NCI-H526 (cell line): ENCODE measurements around the gene HOXB5.

ENCODE experiments used
- DNase-seq, 2 experiments: peaks; one replicate each; lab custom pipeline; 2025; lab: John Stamatoyannopoulos, UW

The HOXB5 gene

DNA sequence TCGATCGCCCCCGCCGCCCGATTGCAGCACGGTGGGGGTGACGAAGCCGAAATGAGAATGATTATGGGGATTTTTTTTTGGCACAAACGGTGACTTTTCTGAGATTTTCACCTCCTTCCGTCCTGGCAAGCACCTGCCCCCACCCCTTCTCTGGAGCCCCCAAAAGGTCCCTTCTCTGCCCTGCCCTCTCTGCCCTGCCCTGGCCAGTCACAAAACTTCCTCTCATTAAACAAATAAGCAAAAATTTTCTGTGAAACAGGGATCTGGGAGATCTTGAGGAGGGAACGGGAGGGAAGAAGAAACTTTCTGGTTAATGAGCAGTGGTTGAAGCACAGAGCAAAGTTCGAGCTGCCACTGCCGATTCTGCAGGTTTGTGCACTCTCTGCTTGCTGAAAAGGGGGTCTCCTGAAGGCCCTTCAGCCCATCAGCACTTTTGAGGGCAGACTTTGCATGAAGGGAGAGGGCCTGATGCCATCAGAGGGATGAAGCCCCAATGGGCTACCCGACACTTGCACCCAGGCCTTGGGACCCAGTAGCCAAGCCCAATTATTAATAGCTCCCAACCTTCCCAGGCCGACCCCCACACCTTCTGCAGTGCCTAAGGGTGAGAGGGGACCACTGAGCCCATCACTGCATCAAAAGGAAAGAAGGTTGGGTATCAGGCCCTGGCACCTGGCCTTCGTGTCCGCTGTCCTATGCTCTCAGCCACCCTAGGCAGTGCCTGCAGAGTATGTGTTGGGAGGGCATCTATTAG lies 22.6 kb upstream of the HOXB5 start:
- DNase-seq, result no peak

DNA sequence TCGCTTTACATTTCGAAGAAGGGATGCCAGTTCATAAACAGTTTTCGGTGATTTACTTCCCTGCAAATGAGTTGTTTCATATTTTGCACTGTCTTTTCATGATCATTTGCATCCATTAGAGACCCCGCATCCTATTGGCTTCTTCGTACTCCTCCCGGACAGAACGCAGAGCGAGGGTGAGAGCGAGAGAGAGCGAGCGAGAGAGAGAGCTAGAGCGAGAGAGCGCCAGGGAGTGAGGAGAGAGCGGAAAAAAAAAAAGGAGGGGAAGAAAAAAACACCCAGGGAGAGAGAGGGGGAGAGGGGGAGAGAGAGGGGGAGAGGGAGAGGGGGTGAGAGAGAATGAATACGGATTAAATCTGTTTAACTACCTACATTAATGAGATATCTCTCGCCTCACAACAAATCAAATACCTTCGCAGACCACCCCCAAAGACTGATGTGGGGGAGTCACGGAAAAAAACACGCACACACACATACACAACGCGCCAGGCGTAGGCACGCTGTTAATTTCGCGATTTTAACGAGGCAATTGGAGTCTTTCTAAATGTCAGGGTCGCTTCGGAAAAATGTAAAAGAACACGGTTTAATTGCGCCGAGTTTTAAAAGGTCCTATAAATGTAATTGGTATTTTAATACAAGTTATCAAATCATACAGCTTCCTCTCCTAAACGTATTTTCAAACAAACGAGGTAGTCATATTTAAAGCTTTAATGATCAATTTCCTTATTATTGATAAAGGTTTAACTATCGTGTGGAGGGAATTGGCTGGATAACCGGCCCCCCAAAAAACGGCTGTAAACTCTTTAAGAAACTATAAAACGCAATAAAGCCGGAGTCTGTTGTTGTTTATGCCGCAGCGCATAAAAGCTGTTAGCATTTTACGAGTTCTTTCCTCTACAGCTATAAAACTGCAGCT lies 21.7 kb upstream of the HOXB5 start, which contains the start of gene HOXB8:
Gene HOXB8 (minus strand): TSS at position 246 of the 916 bp plus-strand sequence. CDS start 588 bp downstream, outside the sequence.
- no peak for DNase-seq

DNA sequence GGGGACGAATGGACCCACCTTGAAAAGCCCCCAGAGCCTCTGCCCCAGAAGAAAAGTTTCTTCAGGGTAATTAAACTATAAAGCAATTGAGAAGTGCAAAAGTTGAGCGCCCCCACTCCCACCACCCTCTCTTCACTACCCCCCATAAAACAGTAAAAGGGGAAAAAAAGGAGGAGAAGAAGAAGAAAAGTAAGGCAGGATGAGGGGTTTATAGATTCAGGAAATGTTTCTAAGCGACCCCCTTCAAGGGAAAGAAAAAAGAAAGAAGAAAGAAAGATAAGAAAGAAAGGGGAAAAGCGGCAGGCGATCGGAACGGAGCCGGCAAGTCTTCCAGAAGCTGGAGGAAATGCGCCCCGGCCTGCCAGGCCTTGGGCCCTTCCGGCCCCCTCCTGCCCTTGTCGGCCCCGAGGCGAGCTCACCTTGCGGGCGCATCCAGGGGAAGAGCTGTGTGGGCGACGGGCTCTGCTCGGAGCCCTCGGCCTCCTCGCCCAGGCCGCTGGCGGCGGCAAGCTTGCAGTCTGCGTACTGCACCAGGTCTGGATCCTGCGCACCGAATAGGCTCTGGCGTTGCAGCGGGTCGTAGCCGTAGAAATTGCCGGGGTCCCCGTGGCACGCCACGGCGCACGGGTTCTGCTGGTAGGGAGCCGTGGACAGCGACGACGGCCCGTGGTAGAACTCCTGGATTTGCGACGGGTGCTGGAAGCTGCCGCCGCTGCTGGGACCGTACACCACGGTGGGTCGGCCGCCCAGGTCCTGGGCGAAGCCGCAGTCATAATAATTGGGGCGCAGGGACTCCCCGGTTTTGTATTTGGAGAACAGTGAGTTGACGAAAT lies 20.5 kb upstream of the HOXB5 start:
- DNase-seq, result peak in 1 of 2 experiments; percentile 79

DNA sequence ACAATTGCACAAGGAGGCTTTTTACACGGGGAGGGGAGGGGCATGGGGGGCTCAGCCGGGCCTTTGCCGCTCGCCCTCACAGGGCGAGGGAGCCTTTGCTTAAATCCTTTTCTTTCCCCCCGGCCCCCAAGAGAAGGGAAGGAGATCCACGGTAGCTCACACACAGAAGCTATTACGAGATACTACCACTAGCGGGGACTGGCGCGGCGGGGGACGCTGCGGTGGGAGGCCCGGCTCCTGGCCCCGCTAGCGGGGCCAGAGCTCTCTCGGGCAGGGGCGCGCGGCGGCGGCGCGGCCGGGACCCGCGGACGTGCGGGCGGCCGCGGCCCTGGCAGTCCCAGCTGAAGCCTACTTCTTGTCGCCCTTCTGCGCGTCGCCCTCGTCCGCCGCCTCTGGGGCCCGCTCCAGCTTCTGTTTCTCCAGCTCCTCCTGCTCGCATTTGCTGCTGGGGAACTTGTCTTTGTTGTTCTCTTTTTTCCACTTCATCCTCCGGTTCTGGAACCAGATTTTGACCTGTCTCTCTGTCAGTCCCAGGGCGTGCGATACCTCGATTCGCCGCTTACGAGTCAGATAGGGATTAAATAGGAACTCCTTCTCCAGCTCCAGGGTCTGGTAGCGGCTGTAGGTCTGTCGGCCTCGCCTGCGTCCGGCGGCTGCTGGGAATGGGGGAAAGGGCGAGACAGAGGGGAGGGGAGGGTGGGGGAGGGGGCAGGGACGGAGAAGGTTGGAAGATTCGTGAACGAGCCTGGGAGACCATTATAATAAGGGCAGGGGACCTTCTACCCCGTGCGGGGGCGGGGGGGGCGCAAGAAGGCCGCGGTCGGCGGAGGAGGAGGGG lies 19.5 kb upstream of the HOXB5 start:
- DNase-seq, result peak in 1 of 2 experiments; percentile 74

DNA sequence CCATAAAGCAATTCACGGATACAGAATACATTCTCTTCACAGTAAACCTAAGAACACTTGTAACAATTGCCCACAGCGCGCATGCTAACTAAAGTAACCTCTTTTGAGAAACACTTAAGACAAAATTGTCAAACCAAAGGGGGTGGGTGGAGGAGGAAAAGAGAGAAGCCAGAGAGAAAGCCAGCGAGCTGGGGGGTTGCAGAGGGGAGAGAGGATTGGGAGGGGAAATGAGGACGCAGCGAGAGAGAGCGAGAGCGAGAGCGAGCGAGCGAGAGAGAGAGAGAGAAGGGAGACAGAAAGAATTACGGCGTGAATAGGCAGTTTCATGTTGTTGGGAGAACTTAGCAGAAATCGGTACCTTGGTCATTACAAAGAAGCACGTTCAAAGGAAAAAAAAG lies 18.9 kb upstream of the HOXB5 start:
- DNase-seq, result peak in 1 of 2 experiments; percentile 49

DNA sequence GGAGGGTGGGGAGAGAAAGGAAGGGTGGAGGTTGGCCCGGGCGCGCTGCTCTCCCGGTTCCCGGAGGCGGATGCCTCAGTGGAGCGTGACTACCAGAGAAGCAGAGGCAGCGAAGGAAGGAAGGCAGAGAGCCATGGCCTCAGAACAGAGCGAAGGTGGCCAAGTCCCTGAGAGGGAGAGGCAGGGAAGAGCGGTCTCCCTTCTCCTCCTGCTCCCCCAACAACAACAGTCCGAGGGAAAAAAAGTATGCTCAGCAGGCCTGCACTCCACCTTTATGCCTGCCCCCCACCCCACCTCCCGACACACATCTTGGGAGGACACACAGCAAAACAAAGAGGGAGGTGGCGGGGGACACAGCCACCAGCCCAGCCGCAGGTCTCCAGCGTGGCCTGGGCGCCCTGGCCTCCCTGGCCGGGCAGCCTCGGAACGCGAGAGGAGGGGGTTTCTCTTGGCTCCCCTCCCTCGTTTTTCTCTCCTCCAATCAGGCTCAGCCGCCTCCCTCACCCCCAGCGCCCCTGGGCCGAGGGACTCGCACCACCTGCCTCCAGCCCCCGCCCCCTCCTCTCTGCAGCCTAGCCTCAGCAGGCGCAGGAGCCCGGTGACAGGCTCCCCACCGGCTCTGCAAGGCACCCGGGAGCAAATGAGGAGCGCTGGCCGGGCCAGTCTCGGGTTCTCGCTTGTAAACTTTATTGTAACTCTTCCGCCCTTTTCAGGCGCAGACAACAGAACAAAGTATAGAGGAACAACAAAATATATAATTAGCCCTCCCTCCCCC lies 18.3 kb upstream of the HOXB5 start:
- peak in 1 of 2 experiments; percentile 48 for DNase-seq

DNA sequence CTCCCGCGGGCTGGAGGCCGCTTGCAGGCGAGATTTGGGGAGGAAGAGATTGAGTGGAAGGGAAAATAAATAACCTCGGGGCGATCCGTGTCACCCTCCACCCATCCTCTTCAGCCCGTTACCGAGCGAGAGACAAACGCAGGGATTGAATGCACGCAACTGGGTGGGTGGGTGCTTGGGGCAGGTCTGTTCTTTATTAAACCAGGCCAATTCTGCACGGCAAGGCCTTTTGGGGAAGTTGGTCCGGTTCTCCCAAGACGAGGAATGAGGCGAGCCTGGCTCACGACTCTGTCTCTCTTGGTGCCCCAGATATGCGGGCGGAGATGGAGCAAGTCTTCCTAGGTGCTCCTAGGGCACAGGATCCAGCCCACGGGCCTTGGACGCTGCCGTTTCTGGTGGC lies 17.6 kb upstream of the HOXB5 start:
- DNase-seq, result peak in 1 of 2 experiments; percentile 41

DNA sequence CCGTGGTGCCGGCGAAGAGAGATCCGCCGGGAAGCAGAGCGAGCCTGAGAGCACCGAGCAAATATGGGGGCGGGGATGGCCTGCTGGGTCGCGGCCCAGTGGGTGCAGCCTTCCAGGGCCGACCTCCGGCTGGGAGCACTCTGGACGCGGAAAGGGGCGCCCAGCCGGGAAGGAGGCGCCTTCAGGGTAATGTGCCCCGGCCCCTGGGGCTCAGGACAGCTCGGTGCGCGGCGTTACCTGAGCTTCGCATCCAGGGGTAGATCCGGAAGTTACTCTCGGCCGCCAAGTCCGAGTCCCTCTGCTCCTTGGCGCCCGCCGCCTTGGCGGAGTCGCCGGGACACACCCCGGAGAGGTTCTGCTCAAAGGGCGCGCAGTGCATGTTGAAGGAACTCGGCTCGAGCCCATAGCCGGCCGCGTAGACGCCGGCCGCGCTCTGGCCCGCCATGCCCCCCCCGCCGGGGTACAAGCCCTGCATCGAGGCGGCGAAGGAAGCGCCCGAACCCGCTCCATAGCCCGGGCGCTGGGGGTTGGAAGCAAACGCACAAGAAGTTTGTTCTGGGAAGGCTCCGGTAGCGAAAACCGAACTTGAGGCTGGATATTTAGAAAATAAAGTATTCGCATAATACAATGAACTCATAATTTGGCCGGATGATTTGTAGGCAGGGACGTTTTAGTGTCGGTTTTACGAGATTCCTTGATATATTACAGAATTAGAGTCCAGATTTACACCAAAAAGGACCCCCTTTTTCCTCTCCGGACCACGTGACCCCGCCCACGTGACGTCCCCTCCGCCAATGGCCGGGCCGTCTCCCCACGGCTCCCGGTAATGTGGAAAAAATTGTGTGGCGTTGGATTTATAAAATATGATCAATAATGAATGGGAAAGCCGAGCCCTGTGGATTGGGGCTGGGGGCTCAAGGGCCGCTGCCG lies 17.0 kb upstream of the HOXB5 start, which contains the start of gene HOXB7:
Gene HOXB7 (minus strand): TSS at position 736 of the 930 bp plus-strand sequence. CDS start 99 bp downstream, at position 637.
- DNase-seq, result peak in 1 of 2 experiments; percentile 69

DNA sequence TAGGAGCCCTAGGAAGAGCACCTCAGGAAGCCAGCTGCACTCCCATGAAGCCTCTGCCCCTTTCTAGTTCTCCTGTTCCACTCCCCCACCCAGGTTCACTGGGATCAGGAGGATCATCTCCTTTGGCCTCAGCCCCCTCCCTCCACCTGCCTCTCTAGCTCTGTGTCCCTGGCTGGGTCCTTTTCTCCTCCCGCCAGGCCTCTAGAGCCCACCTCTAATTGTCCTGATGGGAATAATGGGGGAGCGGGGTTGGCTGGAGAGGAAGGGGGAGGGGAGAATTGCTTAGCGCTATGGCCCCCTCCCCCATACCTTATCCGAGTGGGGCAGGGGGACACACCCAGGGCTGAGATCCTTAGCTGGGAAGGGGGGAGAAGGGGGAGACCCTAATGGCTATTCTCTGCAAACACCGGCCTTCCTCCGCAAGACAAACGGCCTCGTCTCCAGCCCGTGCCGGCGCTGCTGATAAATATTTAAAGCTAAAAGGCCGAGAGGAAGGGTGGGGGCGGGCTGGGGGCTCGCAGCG lies 16.2 kb upstream of the HOXB5 start:
- no peak for DNase-seq

DNA sequence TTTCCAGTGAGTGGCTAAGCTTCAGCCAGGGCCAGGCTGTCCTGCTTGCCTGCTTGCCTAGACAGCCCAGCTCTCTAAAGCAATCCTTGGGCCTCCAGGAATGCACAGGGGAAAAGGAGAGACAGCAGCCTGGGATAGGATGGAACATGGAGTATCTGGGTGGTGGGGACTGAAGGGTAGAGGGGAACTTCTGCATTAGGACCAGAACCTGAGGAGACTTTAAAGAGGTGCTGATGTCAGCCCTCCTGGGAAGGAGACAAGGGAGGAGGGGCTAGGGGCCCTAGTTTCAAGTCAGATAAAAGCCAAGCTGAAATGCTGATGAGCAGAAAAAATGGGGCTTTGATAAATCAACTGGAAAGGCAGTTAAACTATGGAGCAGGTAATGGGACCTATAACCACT lies 15.5 kb upstream of the HOXB5 start:
- DNase-seq, result peak in 1 of 2 experiments; percentile 21

DNA sequence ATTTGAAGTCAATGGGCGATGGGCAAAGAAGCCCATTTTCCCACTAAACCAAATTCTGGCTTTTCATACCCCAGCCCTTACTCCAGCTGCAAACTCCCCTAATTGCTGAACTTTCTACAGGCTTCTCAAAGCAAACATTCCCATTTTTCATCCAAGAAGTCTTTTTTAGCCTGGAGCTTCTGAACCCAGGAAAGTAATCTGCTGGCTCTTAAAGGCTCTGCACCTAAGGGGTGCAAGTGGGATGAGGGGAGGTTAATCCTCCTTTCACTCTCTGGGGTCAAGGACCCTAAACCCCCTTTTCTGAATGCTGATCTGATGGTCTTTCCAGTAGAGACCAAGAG lies 14.9 kb upstream of the HOXB5 start:
- DNase-seq, result no peak

DNA sequence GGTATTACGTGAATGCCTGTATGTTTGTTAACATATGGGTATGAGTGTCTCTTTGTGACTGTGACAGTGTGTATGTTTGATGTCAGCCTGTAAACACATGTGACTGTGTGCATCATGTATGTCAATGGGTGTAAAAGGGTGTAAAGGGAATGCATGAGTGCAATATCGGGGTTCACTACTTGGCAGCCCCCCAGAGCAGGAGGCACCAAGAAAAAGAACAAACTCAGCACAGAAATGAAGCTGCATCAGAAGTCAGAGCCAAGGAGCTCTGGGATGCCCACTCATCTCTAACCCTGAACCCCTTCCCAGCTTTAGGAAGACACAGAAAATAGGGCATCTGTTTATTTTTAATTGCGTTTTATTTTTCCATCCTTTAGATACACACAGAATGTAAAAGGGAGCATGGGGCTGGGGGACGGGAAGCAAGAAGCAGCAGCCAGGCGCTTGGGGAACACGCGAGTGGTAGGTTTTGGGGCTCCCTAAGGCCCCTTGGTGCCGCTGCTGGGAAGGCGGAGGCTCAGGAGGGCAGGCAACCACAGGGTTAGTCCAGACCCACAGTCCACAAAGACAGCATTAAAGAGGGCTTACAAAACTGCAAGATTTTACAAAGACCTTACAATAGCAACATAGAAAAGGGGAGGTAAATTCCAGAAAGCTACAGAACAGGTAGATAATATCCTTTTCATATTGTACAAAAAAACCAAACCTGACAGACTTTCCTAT lies 13.5 kb upstream of the HOXB5 start:
- no peak for DNase-seq

DNA sequence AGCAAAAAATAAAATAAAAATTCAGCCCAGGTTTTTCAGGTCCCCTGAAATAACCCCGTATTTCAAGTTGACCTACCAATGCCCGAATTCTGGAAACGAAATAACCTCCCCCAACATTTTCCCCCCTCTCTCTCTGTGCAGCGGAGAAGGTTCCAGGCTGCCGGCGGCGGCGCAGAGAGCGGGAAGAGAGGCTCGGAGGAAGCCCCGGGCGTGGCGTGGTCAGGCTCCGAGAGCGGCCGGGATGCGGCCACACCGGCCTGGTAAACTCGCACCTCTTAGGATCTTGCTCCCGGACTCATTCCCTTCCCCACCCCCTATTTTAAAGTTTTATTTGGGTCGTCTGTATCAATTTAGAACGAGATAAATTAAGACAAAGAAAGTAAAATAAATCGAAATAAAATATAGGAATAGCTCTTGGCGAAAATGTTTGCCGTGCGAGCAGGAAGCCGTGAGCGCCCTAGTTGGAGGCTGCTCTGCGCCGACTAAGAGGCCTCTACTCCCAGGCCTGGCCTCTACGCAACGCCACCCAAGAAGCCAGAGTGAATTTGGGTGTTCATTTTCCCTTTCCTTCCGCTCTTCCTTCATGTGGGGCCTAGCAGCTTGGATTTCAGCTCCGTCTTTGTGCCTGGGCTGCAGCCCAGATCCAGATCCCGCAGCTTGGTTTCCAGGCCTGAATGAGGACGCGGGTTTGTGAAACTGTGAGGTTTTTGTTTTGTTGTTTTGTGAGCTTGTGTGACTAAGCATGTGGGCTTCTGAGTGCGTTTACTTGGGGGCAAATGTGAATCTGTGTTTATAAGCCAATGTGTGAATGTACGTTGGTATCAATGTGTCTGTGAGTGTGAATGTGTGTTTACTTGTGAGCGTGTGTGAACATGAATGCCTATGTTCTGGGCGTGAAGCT lies 12.7 kb upstream of the HOXB5 start:
- DNase-seq, result no peak

DNA sequence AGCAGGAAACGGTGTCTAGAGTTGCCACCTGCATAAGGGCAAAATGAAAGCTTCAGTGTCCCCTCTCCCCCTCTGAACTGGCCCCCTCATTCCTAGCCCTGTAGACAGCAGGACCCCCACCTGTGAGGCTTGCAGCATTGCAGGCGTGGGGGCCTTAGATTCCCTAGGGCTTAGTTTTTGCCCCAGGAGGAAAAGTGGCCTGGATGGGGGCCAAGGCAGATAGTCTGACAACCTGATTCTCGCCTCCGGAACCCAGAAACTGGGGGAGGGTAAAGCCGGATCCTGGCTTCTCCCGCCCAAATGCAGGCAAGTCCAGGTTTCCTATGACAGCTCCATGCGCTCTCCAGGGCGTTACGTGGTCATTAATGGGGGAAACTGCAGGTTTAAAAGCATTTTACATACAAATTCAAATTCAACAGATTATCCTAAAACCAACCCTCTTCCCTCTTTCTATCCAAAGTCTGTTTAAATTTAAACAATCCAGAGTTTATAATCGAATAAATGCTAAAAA lies 11.9 kb upstream of the HOXB5 start:
- no peak for DNase-seq

DNA sequence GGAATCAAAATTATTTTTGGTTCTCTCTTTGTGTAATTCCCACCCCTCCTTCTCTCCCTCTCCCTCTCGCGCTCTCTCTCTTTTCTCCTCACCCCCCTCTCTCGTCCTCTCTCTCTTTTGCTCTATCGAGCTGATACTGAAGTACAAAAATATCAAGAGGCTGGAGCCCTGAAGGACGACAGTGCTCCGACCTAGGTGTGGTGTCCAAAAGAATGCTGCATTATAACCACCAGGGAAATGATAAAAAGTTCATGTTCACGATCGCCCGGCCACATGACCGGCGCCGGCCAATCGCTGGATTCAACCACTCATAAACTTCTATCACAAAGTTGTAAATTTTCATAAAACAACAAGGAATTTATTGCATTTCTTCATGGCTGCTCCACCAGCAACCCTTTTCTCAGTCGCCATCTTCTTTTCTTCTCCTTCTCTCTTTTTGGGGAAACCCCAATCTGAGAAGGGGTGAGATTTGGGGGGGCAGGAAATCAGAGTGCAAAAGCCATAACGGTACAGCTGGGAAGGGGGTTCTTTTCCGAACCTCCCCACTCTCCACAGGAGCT lies 11.3 kb upstream of the HOXB5 start, which contains the start of gene HOXB6:
Gene HOXB6 (minus strand): TSS at position 217 of the 560 bp plus-strand sequence. CDS start 6,836 bp downstream, outside the sequence.
- DNase-seq, result no peak
